ENCODE measurements around the gene KRT83.

KRT83 gene

GRCh38 chr12:52322069-52322468 is 871 bp upstream of the KRT83 start:
- no peak overlapping the region for H3K9ac ChIP-seq (ENCODE audit: low read length)
- H3K9me2 ChIP-seq (replicated peaks; ENCODE audit: insufficient read depth, low read length): no peaks in the 10 kb centered on the region
- no peaks in the 10 kb centered on the region for H3K36me3 ChIP-seq (ENCODE audit: low read length)
- no peaks in the 10 kb centered on the region for H3K9me3 ChIP-seq (ENCODE audit: insufficient read depth, low read length)
- no peak overlapping the region for H2AFZ ChIP-seq (ENCODE audit: low read depth, low read length, severe bottlenecking)
- no peaks in the 10 kb centered on the region for H3F3A ChIP-seq (ENCODE audit: insufficient read depth)
- H3K79me2 ChIP-seq (ENCODE audit: insufficient read depth, low read length): no peaks in the 10 kb centered on the region
- H4K20me1 ChIP-seq (ENCODE audit: low read depth, low read length): no peaks in the 10 kb centered on the region
- TF ChIP-seq CTCF (IDR thresholded peaks at IDR 0.05; ENCODE audit: insufficient read depth, low read length, poor library complexity, severe bottlenecking): no peak
- TF ChIP-seq EZH2phosphoT487 (conservative IDR thresholded peaks at IDR 0.05; ENCODE audit: low read length): no peak
- H3K4me2 ChIP-seq (ENCODE audit: low read depth, low read length, poor library complexity, severe bottlenecking): no peak overlapping the region
- no peak overlapping the region for H3K4me3 ChIP-seq (ENCODE audit: insufficient read depth, low read length, poor library complexity, severe bottlenecking)
- H3K27me3 ChIP-seq (ENCODE audit: low read length): no peaks in the 10 kb centered on the region
- no peak overlapping the region for H3K27ac ChIP-seq (ENCODE audit: low read depth, low read length)

DNA sequence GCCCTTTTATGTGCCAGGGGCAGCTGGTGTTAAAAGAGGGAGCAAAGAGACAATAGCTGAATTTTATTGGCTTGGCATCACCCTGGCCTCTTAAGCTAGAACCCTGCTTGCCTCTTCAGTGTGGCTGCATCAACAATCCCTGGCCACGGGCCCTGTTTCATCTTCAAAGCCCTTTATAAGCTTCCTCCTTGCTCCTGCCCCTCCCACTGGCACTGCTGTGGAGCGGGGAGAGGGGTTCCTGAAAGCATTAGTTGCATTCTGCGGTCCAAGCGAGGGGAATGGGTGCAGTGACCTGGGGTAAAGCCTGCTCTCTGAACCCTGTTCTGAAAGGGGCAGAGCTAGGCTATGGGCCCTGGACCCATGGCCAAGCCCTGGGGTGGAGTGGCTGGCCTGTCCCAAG is 220 bp upstream of the KRT83 start:
- Histone ChIP-seq H3F3A (ENCODE audit: insufficient read depth) (no peaks in the 10 kb centered on the region), H2AFZ (ENCODE audit: low read depth, low read length, severe bottlenecking) (no peak overlapping the region), H3K27me3 (ENCODE audit: low read length) (no peaks in the 10 kb centered on the region), H3K9me3 (ENCODE audit: insufficient read depth, low read length) (no peaks in the 10 kb centered on the region), H3K27ac (ENCODE audit: low read depth, low read length) (no peak overlapping the region), H3K36me3 (ENCODE audit: low read length) (no peaks in the 10 kb centered on the region), H3K9ac (ENCODE audit: low read length) (no peak overlapping the region), H3K4me2 (ENCODE audit: low read depth, low read length, poor library complexity, severe bottlenecking) (no peak overlapping the region), H3K9me2 (replicated peaks; ENCODE audit: insufficient read depth, low read length) (no peaks in the 10 kb centered on the region), H4K20me1 (ENCODE audit: low read depth, low read length) (no peaks in the 10 kb centered on the region), H3K79me2 (ENCODE audit: insufficient read depth, low read length) (no peaks in the 10 kb centered on the region), H3K4me3 (ENCODE audit: insufficient read depth, low read length, poor library complexity, severe bottlenecking) (no peak overlapping the region)
- TF ChIP-seq CTCF (IDR thresholded peaks at IDR 0.05; ENCODE audit: insufficient read depth, low read length, poor library complexity, severe bottlenecking) (no peak), EZH2phosphoT487 (conservative IDR thresholded peaks at IDR 0.05; ENCODE audit: low read length) (no peak)

DNA sequence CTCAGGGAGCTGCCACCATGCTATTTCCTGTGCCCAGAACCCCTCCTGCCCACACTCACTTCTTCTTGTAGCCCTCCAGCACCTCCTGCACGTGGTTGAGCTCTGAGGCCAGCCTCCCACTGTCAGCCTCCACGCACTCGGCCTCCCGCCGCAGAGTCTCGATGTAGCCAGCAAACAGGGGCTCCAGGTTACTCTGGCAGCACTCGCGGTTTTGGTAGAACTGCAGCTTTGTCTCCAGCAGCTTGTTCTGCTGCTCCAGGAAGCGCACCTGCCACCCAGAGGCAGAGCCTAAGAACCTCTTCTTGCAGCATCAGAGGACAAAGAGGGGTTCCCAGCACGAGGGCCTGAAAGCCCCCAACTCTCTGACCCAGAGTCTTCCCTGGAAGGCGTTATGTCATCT is 2.1 kb downstream of the KRT83 start:
- Histone ChIP-seq H3F3A (ENCODE audit: insufficient read depth) (no peaks in the 10 kb centered on the region), H3K79me2 (ENCODE audit: insufficient read depth, low read length) (no peaks in the 10 kb centered on the region), H3K9ac (ENCODE audit: low read length) (no peak overlapping the region), H2AFZ (ENCODE audit: low read depth, low read length, severe bottlenecking) (no peak overlapping the region), H3K9me2 (replicated peaks; ENCODE audit: insufficient read depth, low read length) (no peaks in the 10 kb centered on the region), H3K27ac (ENCODE audit: low read depth, low read length) (no peak overlapping the region), H3K9me3 (ENCODE audit: insufficient read depth, low read length) (no peaks in the 10 kb centered on the region), H4K20me1 (ENCODE audit: low read depth, low read length) (no peaks in the 10 kb centered on the region), H3K36me3 (ENCODE audit: low read length) (no peaks in the 10 kb centered on the region), H3K4me3 (ENCODE audit: insufficient read depth, low read length, poor library complexity, severe bottlenecking) (no peak overlapping the region), H3K27me3 (ENCODE audit: low read length) (no peaks in the 10 kb centered on the region), H3K4me2 (ENCODE audit: low read depth, low read length, poor library complexity, severe bottlenecking) (no peak overlapping the region)
- TF ChIP-seq EZH2phosphoT487 (conservative IDR thresholded peaks at IDR 0.05; ENCODE audit: low read length) (no peak), CTCF (IDR thresholded peaks at IDR 0.05; ENCODE audit: insufficient read depth, low read length, poor library complexity, severe bottlenecking) (no peak)
